ENCODE data around the gene B3GNT8. TPM values are rescaled to one million over a fixed set of nuclear protein-coding genes. Genes with fewer than 3 reads are reported as not detected.

B3GNT8 gene
- total RNA-seq, 1 experiment from 2014 or later, result not detected

GRCh38 chr19:41439441-41440222 lies 12.5 kb upstream of the B3GNT8 start, which contains the start of gene DMAC2:
TSS of gene DMAC2 (minus strand) at chr19:41439912. CDS start at chr19:41439899, 13 bp downstream.
- CTCF ChIA-PET, result interaction anchor here (0.5 to 1.0 kb wide), 3 partner anchors 9 to 664 kb away, joined by 3 to 4 read pairs (median 3); no protein-coding TSS in a partner anchor
- no peaks in the 10 kb centered on the region for H4K20me1 ChIP-seq (ENCODE audit: insufficient read depth)
- peak within 1 kb of the TSS; percentile 76 for H3K4me3 ChIP-seq
- POLR2A ChIA-PET (ENCODE audit: unreplicated experiment), result interaction anchor here (0.5 to 1.0 kb wide), 13 partner anchors 12 to 1273 kb away, joined by 3 to 25 read pairs (median 6); partner anchors contain the start of genes AXL and B3GNT8
- DNase-seq, result peak; percentile 91 to 94
- no peaks in the 10 kb centered on the region; the same call in 1 of the 2 replicates for H3F3A ChIP-seq (ENCODE audit: insufficient read depth, low read depth)
- peaks cover 7% of the 10 kb centered on the region; the same call in 1 of the 2 replicates for H3K4me1 ChIP-seq (replicated peaks; ENCODE audit: insufficient read depth)
- H3K27me3 ChIP-seq (ENCODE audit: insufficient read depth, low read depth), result peaks cover 7% of the 10 kb centered on the region; the same call in 1 of the 2 replicates
- H3K79me2 ChIP-seq (ENCODE audit: low read depth), result peaks cover 6% of the 10 kb centered on the region; the same call in 1 of the 2 replicates
- peak within 1 kb of the TSS; percentile 87 for H3K4me2 ChIP-seq
- peak within 1 kb of the TSS; percentile 87 for H2AFZ ChIP-seq
- H3K27ac ChIP-seq, result peak within 1 kb of the TSS; percentile 77
- intact Hi-C loops (cut with micrococcal nuclease; ENCODE audit: unreplicated experiment), result loop anchor here (10.0 kb wide), 1 partner anchor 85 kb away; the partner anchor contains the start of gene TGFB1
- H3K9me3 ChIP-seq (ENCODE audit: insufficient read depth, low read depth), result no peaks in the 10 kb centered on the region; the same call in 1 of the 2 replicates
- TSS peak; percentile 89 for BruUV-seq (replicated peaks)
- no peaks in the 10 kb centered on the region for H3K9me2 ChIP-seq (ENCODE audit: insufficient read depth)
- TF ChIP-seq EZH2 (IDR thresholded peaks at IDR 0.05; ENCODE audit: low read depth) (no peak), CTCF (conservative IDR thresholded peaks at IDR 0.05) (peak; percentile 61; the same call in 1 of the 2 replicates)
- H3K36me3 ChIP-seq (ENCODE audit: low read depth), result no peaks in the 10 kb centered on the region

- TF ChIP-seq CTCF (conservative IDR thresholded peaks at IDR 0.05), result no peak
- no peak for TF ChIP-seq EZH2 (IDR thresholded peaks at IDR 0.05; ENCODE audit: low read depth)
- H3K4me1 ChIP-seq (replicated peaks; ENCODE audit: insufficient read depth), result peaks cover 7% of the 10 kb centered on the region; the same call in 1 of the 2 replicates
- peaks cover 3% of the 10 kb centered on the region; the same call in 1 of the 2 replicates for H3F3A ChIP-seq (ENCODE audit: insufficient read depth, low read depth)
- no peaks in the 10 kb centered on the region for H3K27me3 ChIP-seq (ENCODE audit: insufficient read depth, low read depth)
- POLR2A ChIA-PET (ENCODE audit: unreplicated experiment), result no interaction called here
- H3K9me2 ChIP-seq (ENCODE audit: insufficient read depth), result no peaks in the 10 kb centered on the region
- DNase-seq, result no peak
- H3K9me3 ChIP-seq (ENCODE audit: insufficient read depth, low read depth), result no peaks in the 10 kb centered on the region; the same call in 1 of the 2 replicates
- H3K79me2 ChIP-seq (ENCODE audit: low read depth), result peaks cover 6% of the 10 kb centered on the region; the same call in 1 of the 2 replicates
- H3K4me3 ChIP-seq, result no peak overlapping the region
- no peak overlapping the region for H3K4me2 ChIP-seq
- no peaks in the 10 kb centered on the region for H4K20me1 ChIP-seq (ENCODE audit: insufficient read depth)
- BruUV-seq (replicated peaks), result no TSS peak
- no peak overlapping the region for H3K27ac ChIP-seq
- no peaks in the 10 kb centered on the region for H3K36me3 ChIP-seq (ENCODE audit: low read depth)
- intact Hi-C loops (cut with micrococcal nuclease; ENCODE audit: unreplicated experiment), result loop anchor here (10.0 kb wide), 1 partner anchor 83 kb away; the partner anchor contains the start of gene TGFB1
- CTCF ChIA-PET, result interaction anchor here (0.5 kb wide), 1 partner anchor 72 kb away, joined by 7 read pairs; no protein-coding TSS in a partner anchor
- H2AFZ ChIP-seq, result no peak overlapping the region
These were observed 10.9 kb upstream of the B3GNT8 start for GRCh38 chr19:41437944-41438574.

- no peak for DNase-seq
- H2AFZ ChIP-seq, result no peak overlapping the region
- peaks cover 3% of the 10 kb centered on the region; the same call in 1 of the 2 replicates for H3F3A ChIP-seq (ENCODE audit: insufficient read depth, low read depth)
- TF ChIP-seq CTCF (conservative IDR thresholded peaks at IDR 0.05) (no peak), EZH2 (IDR thresholded peaks at IDR 0.05; ENCODE audit: low read depth) (no peak)
- H3K36me3 ChIP-seq (ENCODE audit: low read depth), result no peaks in the 10 kb centered on the region
- CTCF ChIA-PET, result no interaction called here
- BruUV-seq (replicated peaks), result no TSS peak
- H4K20me1 ChIP-seq (ENCODE audit: insufficient read depth), result no peaks in the 10 kb centered on the region
- H3K79me2 ChIP-seq (ENCODE audit: low read depth), result peaks cover 6% of the 10 kb centered on the region; the same call in 1 of the 2 replicates
- POLR2A ChIA-PET (ENCODE audit: unreplicated experiment), result interaction anchor here (0.5 kb wide), 1 partner anchor 15 kb away, joined by 3 read pairs; no protein-coding TSS in a partner anchor
- H3K27ac ChIP-seq, result no peak overlapping the region
- H3K4me2 ChIP-seq, result no peak overlapping the region
- no peak overlapping the region for H3K4me3 ChIP-seq
- intact Hi-C loops (cut with micrococcal nuclease; ENCODE audit: unreplicated experiment), result loop anchor here (10.0 kb wide), 1 partner anchor 82 kb away; the partner anchor contains the start of gene TGFB1
- no peaks in the 10 kb centered on the region for H3K27me3 ChIP-seq (ENCODE audit: insufficient read depth, low read depth)
- no peaks in the 10 kb centered on the region for H3K9me2 ChIP-seq (ENCODE audit: insufficient read depth)
- peaks cover 7% of the 10 kb centered on the region; the same call in 1 of the 2 replicates for H3K4me1 ChIP-seq (replicated peaks; ENCODE audit: insufficient read depth)
- no peaks in the 10 kb centered on the region; the same call in 1 of the 2 replicates for H3K9me3 ChIP-seq (ENCODE audit: insufficient read depth, low read depth)
These were observed 9.4 kb upstream of the B3GNT8 start for GRCh38 chr19:41436674-41436951.

Data from PC-9 (cell line).